Calu3 (cell line): Measurements from ENCODE around the gene COX7A2. TPM values are rescaled to one million over a fixed set of nuclear protein-coding genes. Genes with fewer than 3 reads are reported as not detected.

ENCODE experiments used
- BruUV-seq: library from RNA; stranded (reverse); fragments of 400-500 nt; replicated peaks from 2 replicates; lab custom pipeline; 2021; lab: Mats Ljungman, UMichigan
- CTCF ChIA-PET: fragments of 300-600 bp; sonication (Branson Sonifier 250); formaldehyde crosslinking; loops from one replicate; lab custom pipeline; 2022; ENCODE audit warnings: antibody characterized with exemption; lab: Charles Lee
- DNase-seq: peaks from one replicate; pipeline ENCODE4 v3.0.0; 2022
- H3K27ac Mint-ChIP-seq: one replicate; pipeline ENCODE4 v1.8.0; 2022; ENCODE audit warnings: mixed read lengths; ENCODE audit not compliant: unreplicated experiment
- H3K27me3 Mint-ChIP-seq: one replicate; pipeline ENCODE4 v1.8.0; 2022; ENCODE audit warnings: mixed read lengths; ENCODE audit not compliant: unreplicated experiment
- H3K36me3 Mint-ChIP-seq: one replicate; pipeline ENCODE4 v1.8.0; 2022; ENCODE audit warnings: mild to moderate bottlenecking, moderate library complexity, mixed read lengths; ENCODE audit not compliant: insufficient read depth, unreplicated experiment
- H3K4me1 Mint-ChIP-seq: one replicate; pipeline ENCODE4 v1.8.0; 2022; ENCODE audit warnings: mild to moderate bottlenecking, low read depth, mixed read lengths; ENCODE audit not compliant: unreplicated experiment
- H3K4me3 Mint-ChIP-seq: one replicate; pipeline ENCODE4 v1.8.0; 2022; ENCODE audit warnings: mild to moderate bottlenecking, low read depth, moderate library complexity, mixed read lengths; ENCODE audit not compliant: unreplicated experiment
- H3K9me3 Mint-ChIP-seq: one replicate; pipeline ENCODE4 v1.8.0; 2022; ENCODE audit warnings: low read depth, mixed read lengths; ENCODE audit not compliant: unreplicated experiment
- intact Hi-C: fragments of 100-400 bp; cut with micrococcal nuclease; formaldehyde crosslinking; loops from one replicate; pipeline ENCODE4 v1.10.0; 2022; ENCODE audit not compliant: unreplicated experiment
- total RNA-seq: library from RNA; stranded (reverse); gene quantifications from 2 replicates; pipeline ENCODE4 v1.2.3, GENCODE V29; 2022
- TF ChIP-seq, protein P1 (sequence below): fragments of 200-600 bp; IDR thresholded peaks from one replicate; pipeline ENCODE4 v1.8.0; 2022; ENCODE audit warnings: antibody characterized with exemption; ENCODE audit not compliant: unreplicated experiment

COX7A2 gene
- total RNA-seq, 1 experiment from 2014 or later, result 459 TPM

DNA sequence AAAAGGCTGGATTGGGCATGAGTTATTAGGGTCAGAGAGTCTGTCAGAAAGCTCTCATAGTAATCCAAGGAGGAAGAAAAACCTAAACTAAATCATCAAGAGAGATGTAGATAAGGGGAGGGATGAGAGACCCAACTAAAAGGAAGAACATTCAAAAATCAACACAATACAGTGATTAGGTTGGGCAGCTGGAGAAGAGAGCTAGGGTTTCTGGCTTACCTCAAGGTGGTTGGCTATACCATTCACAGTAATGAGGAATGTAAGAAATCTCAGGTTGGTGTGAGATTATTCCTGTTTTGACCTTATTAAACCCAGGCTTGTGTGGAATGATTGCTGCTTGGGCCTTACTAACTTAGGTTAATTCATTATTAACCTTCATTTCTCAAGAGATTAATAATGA is 6.2 kb upstream of the COX7A2 start:
- Mint-ChIP-seq H3K27ac (no peak overlapping the region), H3K36me3 (peaks cover 6% of the 10 kb centered on the region), H3K4me1 (no peaks in the 10 kb centered on the region), H3K4me3 (no peak overlapping the region), H3K9me3 (no peaks in the 10 kb centered on the region), H3K27me3 (no peaks in the 10 kb centered on the region)
- CTCF ChIA-PET, result interaction anchor here (0.6 kb wide), 1 partner anchor 508 kb away, joined by 4 read pairs; no protein-coding TSS in a partner anchor
- no TSS peak for BruUV-seq
- TF ChIP-seq, protein P1, sequence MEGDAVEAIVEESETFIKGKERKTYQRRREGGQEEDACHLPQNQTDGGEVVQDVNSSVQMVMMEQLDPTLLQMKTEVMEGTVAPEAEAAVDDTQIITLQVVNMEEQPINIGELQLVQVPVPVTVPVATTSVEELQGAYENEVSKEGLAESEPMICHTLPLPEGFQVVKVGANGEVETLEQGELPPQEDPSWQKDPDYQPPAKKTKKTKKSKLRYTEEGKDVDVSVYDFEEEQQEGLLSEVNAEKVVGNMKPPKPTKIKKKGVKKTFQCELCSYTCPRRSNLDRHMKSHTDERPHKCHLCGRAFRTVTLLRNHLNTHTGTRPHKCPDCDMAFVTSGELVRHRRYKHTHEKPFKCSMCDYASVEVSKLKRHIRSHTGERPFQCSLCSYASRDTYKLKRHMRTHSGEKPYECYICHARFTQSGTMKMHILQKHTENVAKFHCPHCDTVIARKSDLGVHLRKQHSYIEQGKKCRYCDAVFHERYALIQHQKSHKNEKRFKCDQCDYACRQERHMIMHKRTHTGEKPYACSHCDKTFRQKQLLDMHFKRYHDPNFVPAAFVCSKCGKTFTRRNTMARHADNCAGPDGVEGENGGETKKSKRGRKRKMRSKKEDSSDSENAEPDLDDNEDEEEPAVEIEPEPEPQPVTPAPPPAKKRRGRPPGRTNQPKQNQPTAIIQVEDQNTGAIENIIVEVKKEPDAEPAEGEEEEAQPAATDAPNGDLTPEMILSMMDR, result no peak
- intact Hi-C loops, result no loop called here
- no peak for DNase-seq

DNA sequence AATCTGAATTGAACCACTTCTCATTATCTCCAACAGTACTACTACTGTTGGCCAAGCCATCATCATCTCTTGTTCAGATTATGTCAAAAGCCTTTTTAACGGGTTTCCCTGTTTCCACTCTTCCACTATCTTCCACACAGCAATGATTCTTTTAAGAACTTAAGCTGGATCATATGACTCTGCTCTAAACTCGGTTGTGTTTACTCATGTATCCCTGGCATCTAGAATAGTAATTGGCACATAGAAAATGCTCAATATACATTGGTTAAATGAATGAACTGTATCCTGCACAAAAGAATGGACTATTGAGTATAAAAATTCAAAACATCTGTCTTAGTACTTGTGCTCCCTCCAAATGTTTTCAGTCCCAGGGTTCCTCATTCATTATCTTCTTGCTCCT is 2.8 kb upstream of the COX7A2 start:
- TF ChIP-seq, protein P1, result no peak
- H3K36me3 Mint-ChIP-seq, result peaks cover 33% of the 10 kb centered on the region
- no peaks in the 10 kb centered on the region for H3K27me3 Mint-ChIP-seq
- BruUV-seq, result no TSS peak
- no peak overlapping the region for H3K4me3 Mint-ChIP-seq
- peaks cover under 1% of the 10 kb centered on the region for H3K4me1 Mint-ChIP-seq
- no peak overlapping the region for H3K27ac Mint-ChIP-seq
- no peaks in the 10 kb centered on the region for H3K9me3 Mint-ChIP-seq
- no peak for DNase-seq
- intact Hi-C loops, result no loop called here
- CTCF ChIA-PET, result no interaction called here

DNA sequence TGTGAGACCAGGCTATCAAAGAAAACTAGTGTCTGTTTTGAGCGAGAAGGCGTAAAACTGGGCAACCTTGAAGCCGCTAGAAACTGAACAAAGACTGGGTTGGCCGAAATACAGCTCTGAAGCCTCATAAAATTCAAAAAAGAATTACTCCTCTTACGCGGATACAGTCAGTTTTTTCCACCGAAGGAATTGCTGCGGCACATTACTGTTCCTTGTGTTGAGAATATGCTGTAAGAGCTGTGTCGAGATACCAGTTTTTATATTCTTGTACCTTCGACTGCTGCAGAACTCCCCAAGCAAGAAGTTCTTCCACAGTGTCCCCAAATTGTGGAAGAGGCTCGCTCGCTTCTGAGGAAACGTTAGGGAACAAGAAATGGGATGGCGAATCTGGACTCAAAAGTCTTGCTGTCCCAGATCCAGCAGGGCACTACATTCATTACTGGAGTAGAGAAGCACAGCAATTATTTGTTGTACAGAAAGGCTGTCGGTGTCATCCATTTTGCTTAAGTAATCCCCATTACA is 523 bp upstream of the COX7A2 start:
- Mint-ChIP-seq H3K27ac (peak overlapping the region; percentile 92), H3K4me3 (peak overlapping the region; percentile 85), H3K27me3 (no peaks in the 10 kb centered on the region), H3K36me3 (peaks cover 49% of the 10 kb centered on the region), H3K4me1 (peaks cover 8% of the 10 kb centered on the region), H3K9me3 (no peaks in the 10 kb centered on the region)
- CTCF ChIA-PET, result interaction anchor here (1.3 kb wide), 1 partner anchor 35 kb away, joined by 5 read pairs; no protein-coding TSS in a partner anchor
- TSS peak; percentile 98 for BruUV-seq
- intact Hi-C loops, result no loop called here
- DNase-seq, result no peak
- TF ChIP-seq, protein P1, result no peak

DNA sequence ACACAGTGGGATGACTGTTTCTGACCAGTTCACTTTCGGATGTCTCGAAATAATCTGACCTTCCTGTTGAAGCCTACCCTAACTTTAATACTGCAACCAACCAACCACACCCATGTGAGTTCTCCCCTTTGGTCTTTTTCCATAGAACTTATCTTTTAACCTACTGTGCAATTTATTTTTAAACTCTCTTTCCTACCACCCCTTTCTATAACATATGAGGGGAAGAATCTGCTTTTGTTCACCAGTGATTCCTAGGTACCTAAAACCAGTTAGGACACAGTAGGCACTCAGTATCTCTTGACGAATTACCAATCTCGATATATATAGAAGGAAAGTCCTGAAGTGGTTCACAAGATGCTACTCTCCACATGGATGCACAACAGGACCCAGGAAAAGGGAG is 7.0 kb downstream of the COX7A2 start:
- Mint-ChIP-seq H3K9me3 (no peaks in the 10 kb centered on the region), H3K36me3 (peaks cover 34% of the 10 kb centered on the region), H3K27me3 (no peaks in the 10 kb centered on the region), H3K27ac (no peak overlapping the region), H3K4me1 (peaks cover 8% of the 10 kb centered on the region), H3K4me3 (no peak overlapping the region)
- TF ChIP-seq, protein P1, result no peak
- CTCF ChIA-PET, result no interaction called here
- no peak for DNase-seq
- no TSS peak for BruUV-seq
- intact Hi-C loops, result no loop called here
